Left lung (tissue), 10 donors: Measurements from ENCODE around the gene APOBEC3B. TPM values are rescaled to one million over a fixed set of nuclear protein-coding genes. Genes with fewer than 3 reads are reported as not detected.
"Not testable (repeated sequence)": the region's sequence is repeated elsewhere in the genome, so short reads cannot be mapped to it uniquely, and the experiment has no call there.

ENCODE experiments used
- ATAC-seq: fragments of 200-7000 bp; cut with Tn5 transposase; one replicate; pipeline ENCODE4 v1.9.1; 2020; ENCODE audit warnings: moderate library complexity
- DNase-seq, 4 donors: peaks; one replicate each; pipeline ENCODE4 v3.0.0-alpha.2; 2013 to 2020
- H3K27ac ChIP-seq, 2 donors: fragments of 200-600 bp; sonication (generic) in 1 of 2; one replicate each; pipeline versions ENCODE4 v1.5.0 to v1.8.0; 2020 to 2021
- H3K27me3 ChIP-seq, 2 donors: fragments of 200-600 bp; sonication (generic) in 1 of 2; one replicate each; pipeline versions ENCODE4 v1.5.0 to v1.8.0; 2020 to 2021
- H3K36me3 ChIP-seq, 2 donors: fragments of 200-600 bp; sonication (generic) in 1 of 2; one replicate each; pipeline versions ENCODE4 v1.5.0 to v1.8.0; 2020 to 2021
- H3K4me1 ChIP-seq, 2 donors: fragments of 200-600 bp; one replicate each; pipeline ENCODE4 v1.8.0; 2021
- H3K4me3 ChIP-seq, 2 donors: fragments of 200-600 bp; sonication (generic) in 1 of 2; one replicate each; pipeline versions ENCODE4 v1.5.0 to v1.8.0; 2020 to 2021; ENCODE audit warnings: mild to moderate bottlenecking in 1 of 2
- H3K9me3 ChIP-seq, 2 donors: fragments of 200-600 bp; sonication (generic) in 1 of 2; one replicate each; pipeline versions ENCODE4 v1.5.0 to v1.8.0; 2020 to 2021
- intact Hi-C, 2 donors: fragments of 100-400 bp; cut with DNase I; formaldehyde crosslinking; loops; one replicate each; pipeline versions ENCODE4 v1.11.2 to v1.14.2; 2022
- polyA plus RNA-seq, 6 donors: library from polyadenylated mRNA; unstranded; fragments of 120-200 nt; gene quantifications; one replicate each; pipeline ENCODE4 v1.2.1, GENCODE V29; 2013; ENCODE audit not compliant: insufficient read length in 6 of 6
- total RNA-seq, 2 donors: library from RNA; stranded (reverse); fragmentation: NEBNext Ultra II Directional; extraction: Animal tissue kit (Norgen Biotek cat#: 25700); gene quantifications; one replicate each; pipeline ENCODE4 v1.2.1, GENCODE V29; 2021
- TF ChIP-seq, protein P1 (sequence below), 2 donors: fragments of 200-600 bp; sonication (generic) in 1 of 2; IDR thresholded peaks; one replicate each; pipeline versions ENCODE4 v1.5.0 to v1.8.0; 2021; ENCODE audit warnings: antibody characterized with exemption in 2 of 2
- donor health status: DM: no; HTN: yes; CAD: no.
- donor health status: DM: no; HTN: no; CAD: no.

Gene APOBEC3B
- total and polyA plus RNA-seq, 8 donors = 1.9 to 9.8 (median 7.2) TPM

DNA sequence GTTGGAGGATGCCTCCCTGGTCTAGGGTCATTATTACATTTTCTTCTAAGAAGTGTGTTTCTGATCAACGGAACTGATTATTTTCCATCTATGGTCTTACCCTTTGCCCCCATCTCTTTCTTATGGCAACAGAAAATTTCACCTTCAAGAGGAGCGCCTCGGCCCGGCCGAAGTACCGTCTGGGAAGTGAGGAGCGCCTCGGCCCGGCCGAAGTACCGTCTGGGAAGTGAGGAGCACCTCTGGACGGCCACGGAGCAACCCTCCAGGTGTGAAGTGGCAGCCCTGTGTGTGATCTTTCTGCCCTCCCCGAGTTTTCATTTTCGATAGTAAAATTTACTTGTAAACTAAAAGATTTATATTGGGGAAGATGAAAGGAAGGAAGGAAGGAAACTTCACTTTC lies 28.8 kb downstream of the APOBEC3B start:
- no peaks in the 10 kb centered on the region for H3K36me3 ChIP-seq
- H3K4me1 ChIP-seq = peaks cover 0 to 26% of the 10 kb centered on the region in 2 donors
- no peak overlapping the region for H3K4me3 ChIP-seq
- DNase-seq (no peak), ATAC-seq (no peak)
- H3K27me3 ChIP-seq = no peaks in the 10 kb centered on the region
- no peaks in the 10 kb centered on the region for H3K9me3 ChIP-seq
- no peak overlapping the region for H3K27ac ChIP-seq
- TF ChIP-seq, protein P1, sequence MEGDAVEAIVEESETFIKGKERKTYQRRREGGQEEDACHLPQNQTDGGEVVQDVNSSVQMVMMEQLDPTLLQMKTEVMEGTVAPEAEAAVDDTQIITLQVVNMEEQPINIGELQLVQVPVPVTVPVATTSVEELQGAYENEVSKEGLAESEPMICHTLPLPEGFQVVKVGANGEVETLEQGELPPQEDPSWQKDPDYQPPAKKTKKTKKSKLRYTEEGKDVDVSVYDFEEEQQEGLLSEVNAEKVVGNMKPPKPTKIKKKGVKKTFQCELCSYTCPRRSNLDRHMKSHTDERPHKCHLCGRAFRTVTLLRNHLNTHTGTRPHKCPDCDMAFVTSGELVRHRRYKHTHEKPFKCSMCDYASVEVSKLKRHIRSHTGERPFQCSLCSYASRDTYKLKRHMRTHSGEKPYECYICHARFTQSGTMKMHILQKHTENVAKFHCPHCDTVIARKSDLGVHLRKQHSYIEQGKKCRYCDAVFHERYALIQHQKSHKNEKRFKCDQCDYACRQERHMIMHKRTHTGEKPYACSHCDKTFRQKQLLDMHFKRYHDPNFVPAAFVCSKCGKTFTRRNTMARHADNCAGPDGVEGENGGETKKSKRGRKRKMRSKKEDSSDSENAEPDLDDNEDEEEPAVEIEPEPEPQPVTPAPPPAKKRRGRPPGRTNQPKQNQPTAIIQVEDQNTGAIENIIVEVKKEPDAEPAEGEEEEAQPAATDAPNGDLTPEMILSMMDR (IDR thresholded peaks at IDR 0.05) = no peak
- intact Hi-C loops = no loop called here

DNA sequence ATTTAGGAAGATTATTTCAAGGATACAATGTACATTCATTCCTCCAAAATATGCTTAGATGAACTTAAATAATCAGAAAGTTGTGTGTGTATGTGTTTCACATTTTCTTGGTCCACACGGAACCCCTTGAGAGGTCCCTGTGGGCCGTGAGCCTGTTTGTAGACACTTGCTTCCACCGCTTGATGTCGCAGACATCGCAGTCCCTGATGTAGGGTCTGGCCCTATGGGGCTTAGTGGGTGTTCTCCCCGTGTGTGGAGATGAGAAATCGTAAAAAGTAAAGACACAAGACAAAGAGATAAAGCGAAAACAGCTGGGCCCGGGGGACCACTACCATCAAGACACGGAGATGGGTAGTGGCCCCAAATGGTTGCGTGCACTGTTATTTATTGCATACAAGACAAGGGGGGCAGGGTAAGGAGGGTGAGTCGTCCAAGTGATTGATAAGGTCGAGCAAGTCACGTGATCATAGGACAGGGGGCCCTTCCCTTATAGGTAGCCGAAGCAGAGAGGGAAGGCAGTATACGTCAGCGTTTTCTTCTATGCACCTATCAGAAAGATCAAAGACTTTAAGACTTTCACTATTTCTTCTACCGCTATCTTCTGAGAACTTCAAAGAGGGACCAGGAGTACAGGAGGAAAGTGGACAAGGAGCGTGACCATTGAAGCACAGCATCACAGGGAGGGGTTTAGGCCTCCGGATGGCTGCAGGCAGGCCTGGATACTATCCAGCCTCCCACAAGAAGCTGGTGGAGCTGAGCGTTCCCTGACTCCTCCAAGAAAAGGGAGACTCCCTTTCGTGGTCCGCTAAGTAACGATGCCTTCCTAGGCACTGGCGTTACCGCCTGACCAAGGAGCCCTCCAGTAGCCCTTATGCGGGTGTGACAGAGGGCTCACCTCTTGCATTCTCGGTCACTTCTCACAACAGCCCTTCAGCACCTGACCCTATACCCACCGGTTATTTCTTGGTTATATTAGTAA lies 30.7 kb downstream of the APOBEC3B start:
- DNase-seq (no peak), ATAC-seq (no peak)
- peaks cover 0 to 24% of the 10 kb centered on the region in 2 donors for H3K4me1 ChIP-seq
- no peak overlapping the region for H3K4me3 ChIP-seq
- intact Hi-C loops = no loop called here
- H3K27ac ChIP-seq = no peak overlapping the region
- H3K9me3 ChIP-seq = no peaks in the 10 kb centered on the region
- TF ChIP-seq, protein P1 (IDR thresholded peaks at IDR 0.05) = no peak
- H3K36me3 ChIP-seq = peaks cover 0 to under 1% of the 10 kb centered on the region in 2 donors
- H3K27me3 ChIP-seq = no peaks in the 10 kb centered on the region

DNA sequence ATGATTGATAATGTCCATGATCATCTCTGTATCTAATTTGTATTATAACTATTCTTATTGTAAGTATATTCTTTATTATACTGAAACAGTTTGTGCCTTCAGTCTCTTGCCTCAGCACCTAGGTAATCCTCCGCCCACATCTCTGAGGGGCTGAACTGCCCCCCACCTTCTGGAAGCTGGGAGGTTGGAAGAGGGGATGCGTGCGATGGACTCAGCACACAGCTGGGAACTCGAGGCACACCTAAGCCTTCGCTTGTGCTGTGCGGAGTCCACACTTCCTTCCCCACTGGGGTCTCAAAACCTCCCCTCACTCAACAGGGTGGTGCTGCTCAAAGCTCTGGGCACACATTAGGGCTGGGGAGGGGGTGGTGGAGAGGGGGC lies 31.4 kb downstream of the APOBEC3B start:
- intact Hi-C loops, ATAC-seq, DNase-seq, H3K9me3 ChIP-seq, H3K27me3 ChIP-seq, H3K36me3 ChIP-seq: not testable (repeated sequence)
- Histone ChIP-seq H3K27ac (peak overlapping the region; percentile 77 to 84), H3K4me3 (peak overlapping the region in 1 of 2 donors; percentile 47), H3K4me1 (peaks cover 0 to 21% of the 10 kb centered on the region in 2 donors)

DNA sequence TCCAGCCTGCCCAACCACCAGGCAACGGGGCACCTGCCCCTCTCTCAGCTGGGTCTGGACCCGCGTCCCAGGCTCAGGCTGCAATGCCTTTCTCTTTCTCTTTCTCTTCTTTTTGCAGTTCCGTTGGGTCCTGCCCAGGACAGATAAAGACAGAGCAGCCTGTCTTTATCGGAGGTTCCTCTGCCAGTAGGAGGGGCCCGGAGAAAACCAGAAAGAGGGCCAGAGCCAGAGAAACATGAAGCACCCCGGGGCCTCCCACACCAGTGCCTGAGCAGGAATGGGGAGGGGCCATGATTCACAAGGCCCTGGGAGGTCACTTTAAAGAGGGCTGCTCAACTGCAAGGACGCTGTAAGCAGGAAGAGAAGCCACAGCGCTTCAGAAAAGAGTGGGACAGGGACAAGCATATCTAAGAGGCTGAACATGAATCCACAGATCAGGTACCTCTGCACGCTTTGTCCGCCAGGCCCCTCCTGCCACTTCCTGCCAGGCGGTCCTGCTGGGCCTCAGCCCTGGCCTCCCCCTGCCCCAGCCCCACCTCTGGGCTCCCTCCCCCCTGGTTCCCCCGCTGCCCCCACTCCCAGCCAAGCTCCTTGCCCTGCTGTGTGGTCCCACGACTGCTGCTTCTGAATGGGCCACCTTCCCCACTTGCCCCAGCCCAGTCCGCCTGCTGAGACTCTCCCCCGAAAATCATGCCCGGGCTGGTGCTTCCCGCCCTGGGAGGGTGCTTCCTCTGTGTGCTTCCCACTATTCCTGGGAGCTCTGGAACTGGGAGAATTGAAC lies 32.0 kb downstream of the APOBEC3B start, which contains the start of gene APOBEC3C:
APOBEC3C (plus strand) TSS at position 316 of the 781 bp plus-strand sequence; CDS start at position 422, 106 bp downstream.
- ATAC-seq (peak; percentile 98), DNase-seq (peak; percentile 68 to 86 (median 82))
- intact Hi-C loops = no loop called here
- Histone ChIP-seq H3K36me3 (peaks cover 0 to 7% of the 10 kb centered on the region in 2 donors), H3K4me1 (peaks cover 0 to 21% of the 10 kb centered on the region in 2 donors), H3K27ac (peak within 1 kb of the TSS; percentile 77 to 84), H3K27me3 (no peaks in the 10 kb centered on the region), H3K9me3 (no peaks in the 10 kb centered on the region), H3K4me3 (peak within 1 kb of the TSS; percentile 32 to 47)
- TF ChIP-seq, protein P1 (IDR thresholded peaks at IDR 0.05) = no peak

DNA sequence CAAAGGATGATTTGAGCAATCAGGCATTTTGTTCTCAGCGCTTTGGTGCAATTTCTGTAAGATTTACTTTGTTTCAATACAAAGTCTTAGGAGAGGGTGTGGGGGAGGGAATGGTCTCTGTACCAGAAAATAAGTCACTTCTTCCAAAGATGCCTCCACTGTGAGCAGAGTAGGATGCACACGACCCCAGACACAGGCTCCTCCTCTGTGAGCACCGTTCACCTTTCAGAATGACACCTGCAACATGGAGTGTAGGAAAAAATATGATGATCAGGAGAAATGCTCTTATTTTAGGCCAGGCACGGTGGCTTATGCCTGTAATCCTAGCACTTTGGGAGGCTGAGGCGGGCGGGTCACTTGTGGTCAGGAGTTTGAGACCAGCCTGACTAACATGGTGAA lies 32.6 kb downstream of the APOBEC3B start:
- ATAC-seq (peak; percentile 7), DNase-seq (peak in 1 of 4 donors; percentile 20)
- Histone ChIP-seq H3K27ac (peak overlapping the region; percentile 77 to 84), H3K4me1 (peaks cover 0 to 21% of the 10 kb centered on the region in 2 donors), H3K4me3 (peak overlapping the region; percentile 32 to 47)
- H3K9me3 ChIP-seq, intact Hi-C loops, H3K27me3 ChIP-seq, H3K36me3 ChIP-seq: not testable (repeated sequence)
